Measurements from ENCODE around the gene TINAGL1. TPM values are rescaled to one million over a fixed set of nuclear protein-coding genes. Genes with fewer than 3 reads are reported as not detected.

TINAGL1 gene
- polyA plus RNA-seq, 2 donors = 16.4 to 20.0 TPM

GRCh38 chr1:31567956-31568570 lies 8.3 kb upstream of the TINAGL1 start:
- Histone ChIP-seq H3K27me3 (ENCODE audit: control insufficient read depth in 1 of 2, insufficient read depth in 2 of 2, low read length in 2 of 2) (no peaks in the 10 kb centered on the region), H3K9me3 (ENCODE audit: control insufficient read depth in 2 of 2, insufficient read depth in 1 of 2, low read depth in 1 of 2, low read length in 1 of 2) (no peaks in the 10 kb centered on the region), H3K4me1 (ENCODE audit: control insufficient read depth in 2 of 2, insufficient read depth in 2 of 2, low read length in 1 of 2) (peaks cover 2 to 5% of the 10 kb centered on the region in 2 donors), H3K27ac (ENCODE audit: low read depth in 2 of 2, low read length in 1 of 2) (no peak overlapping the region), H3K4me3 (ENCODE audit: low read depth in 1 of 2, low read length in 2 of 2) (no peak overlapping the region), H3K36me3 (ENCODE audit: control insufficient read depth in 2 of 2, insufficient read depth in 2 of 2, low read length in 1 of 2) (no peaks in the 10 kb centered on the region)
- WGBS, 2 donors = 62 to 72% methylated on average over 10 of the region's 10 CpGs

GRCh38 chr1:31568895-31569595 lies 7.3 kb upstream of the TINAGL1 start:
- Histone ChIP-seq H3K4me3 (ENCODE audit: low read depth in 1 of 2, low read length in 2 of 2) (no peak overlapping the region), H3K4me1 (ENCODE audit: control insufficient read depth in 2 of 2, insufficient read depth in 2 of 2, low read length in 1 of 2) (peaks cover 5 to 11% of the 10 kb centered on the region in 2 donors), H3K9me3 (ENCODE audit: control insufficient read depth in 2 of 2, insufficient read depth in 1 of 2, low read depth in 1 of 2, low read length in 1 of 2) (no peaks in the 10 kb centered on the region), H3K27me3 (ENCODE audit: control insufficient read depth in 1 of 2, insufficient read depth in 2 of 2, low read length in 2 of 2) (no peaks in the 10 kb centered on the region), H3K27ac (ENCODE audit: low read depth in 2 of 2, low read length in 1 of 2) (no peak overlapping the region), H3K36me3 (ENCODE audit: control insufficient read depth in 2 of 2, insufficient read depth in 2 of 2, low read length in 1 of 2) (no peaks in the 10 kb centered on the region)
- 68 to 86% methylated on average over 11 of the region's 11 CpGs for WGBS, 2 donors

DNA sequence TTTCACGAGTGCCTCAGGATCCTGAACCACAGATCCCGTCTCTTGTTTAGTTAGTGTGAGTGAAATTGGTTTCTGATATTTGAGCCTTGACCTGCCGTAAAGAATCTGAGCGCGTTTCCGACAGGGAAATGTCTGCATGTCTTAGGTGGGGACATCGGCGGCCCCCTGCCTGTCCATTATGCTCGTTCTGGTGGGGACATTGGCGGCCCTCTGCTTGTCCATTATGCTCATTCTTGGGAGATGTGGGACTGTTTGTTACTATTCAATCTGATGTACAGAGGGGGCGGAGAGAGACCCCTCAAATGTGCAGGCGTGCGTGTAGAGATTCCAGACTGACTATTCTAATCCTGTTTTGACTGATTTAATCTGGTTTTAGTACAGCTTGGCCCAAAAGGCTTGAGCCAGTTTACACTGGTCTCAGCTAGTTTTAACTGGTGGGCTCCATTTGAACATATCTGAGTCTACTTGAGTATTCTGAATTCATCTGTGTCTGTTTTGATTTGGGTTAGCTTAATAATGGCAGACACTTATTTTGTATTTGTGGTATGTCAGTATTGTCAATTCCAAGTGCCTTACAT lies 6.6 kb upstream of the TINAGL1 start:
- H3K27me3 ChIP-seq (ENCODE audit: control insufficient read depth in 1 of 2, insufficient read depth in 2 of 2, low read length in 2 of 2) = no peaks in the 10 kb centered on the region
- H3K4me3 ChIP-seq (ENCODE audit: low read depth in 1 of 2, low read length in 2 of 2) = no peak overlapping the region
- H3K9me3 ChIP-seq (ENCODE audit: control insufficient read depth in 2 of 2, insufficient read depth in 1 of 2, low read depth in 1 of 2, low read length in 1 of 2) = no peaks in the 10 kb centered on the region
- H3K36me3 ChIP-seq (ENCODE audit: control insufficient read depth in 2 of 2, insufficient read depth in 2 of 2, low read length in 1 of 2) = no peaks in the 10 kb centered on the region
- H3K27ac ChIP-seq (ENCODE audit: low read depth in 2 of 2, low read length in 1 of 2) = no peak overlapping the region
- peaks cover 5 to 15% of the 10 kb centered on the region in 2 donors for H3K4me1 ChIP-seq (ENCODE audit: control insufficient read depth in 2 of 2, insufficient read depth in 2 of 2, low read length in 1 of 2)
- WGBS, 2 donors = 85 to 87% methylated on average over 13 of the region's 13 CpGs

DNA sequence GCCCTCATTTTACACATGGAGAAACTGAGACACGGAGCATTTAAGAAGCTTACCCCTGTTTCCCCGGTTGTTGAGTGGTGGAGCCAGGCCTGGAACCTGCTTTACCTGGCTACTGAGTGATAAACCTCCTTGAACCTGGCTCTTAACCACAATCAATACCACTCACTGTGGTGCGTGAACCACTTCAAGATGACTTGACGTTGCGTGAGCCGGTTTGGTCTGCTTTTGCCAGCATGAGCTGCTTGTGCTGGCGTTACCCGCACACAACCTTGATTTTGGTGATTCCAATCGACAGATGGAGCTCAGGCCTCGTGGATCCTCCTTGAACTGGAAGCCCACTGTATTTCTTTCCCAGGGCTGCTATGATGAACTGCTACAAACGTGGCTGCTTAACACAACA lies 6.1 kb upstream of the TINAGL1 start:
- H3K36me3 ChIP-seq (ENCODE audit: control insufficient read depth in 2 of 2, insufficient read depth in 2 of 2, low read length in 1 of 2) = no peaks in the 10 kb centered on the region
- no peak overlapping the region for H3K27ac ChIP-seq (ENCODE audit: low read depth in 2 of 2, low read length in 1 of 2)
- peaks cover 5 to 19% of the 10 kb centered on the region in 2 donors for H3K4me1 ChIP-seq (ENCODE audit: control insufficient read depth in 2 of 2, insufficient read depth in 2 of 2, low read length in 1 of 2)
- no peaks in the 10 kb centered on the region for H3K9me3 ChIP-seq (ENCODE audit: control insufficient read depth in 2 of 2, insufficient read depth in 1 of 2, low read depth in 1 of 2, low read length in 1 of 2)
- H3K4me3 ChIP-seq (ENCODE audit: low read depth in 1 of 2, low read length in 2 of 2) = no peak overlapping the region
- no peaks in the 10 kb centered on the region for H3K27me3 ChIP-seq (ENCODE audit: control insufficient read depth in 1 of 2, insufficient read depth in 2 of 2, low read length in 2 of 2)
- 86 to 92% methylated on average over 11 of the region's 11 CpGs for WGBS, 2 donors

DNA sequence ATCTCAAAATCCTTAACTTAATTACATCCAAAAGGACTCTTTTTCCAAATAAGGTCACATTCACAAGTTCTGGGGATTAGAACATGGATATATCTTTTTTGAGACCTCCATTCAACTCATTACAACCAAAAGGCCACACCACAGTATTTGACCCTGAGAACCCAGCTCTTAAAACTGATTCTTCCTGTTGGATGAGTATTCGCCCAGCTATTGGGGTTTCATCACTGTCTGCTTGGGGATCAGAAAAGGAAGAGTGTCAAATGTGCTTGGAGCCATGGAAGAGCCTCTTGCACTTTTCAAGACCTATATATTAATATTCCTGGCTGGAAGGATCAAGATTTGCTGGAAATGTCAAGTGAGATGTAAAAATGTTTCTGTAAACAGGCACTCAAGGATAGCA lies 5.4 kb upstream of the TINAGL1 start:
- Histone ChIP-seq H3K27me3 (ENCODE audit: control insufficient read depth in 1 of 2, insufficient read depth in 2 of 2, low read length in 2 of 2) (no peaks in the 10 kb centered on the region), H3K9me3 (ENCODE audit: control insufficient read depth in 2 of 2, insufficient read depth in 1 of 2, low read depth in 1 of 2, low read length in 1 of 2) (no peaks in the 10 kb centered on the region), H3K36me3 (ENCODE audit: control insufficient read depth in 2 of 2, insufficient read depth in 2 of 2, low read length in 1 of 2) (no peaks in the 10 kb centered on the region), H3K4me1 (ENCODE audit: control insufficient read depth in 2 of 2, insufficient read depth in 2 of 2, low read length in 1 of 2) (peaks cover 12 to 25% of the 10 kb centered on the region in 2 donors), H3K27ac (ENCODE audit: low read depth in 2 of 2, low read length in 1 of 2) (no peak overlapping the region), H3K4me3 (ENCODE audit: low read depth in 1 of 2, low read length in 2 of 2) (no peak overlapping the region)
- 62 to 69% methylated on average over 1 of the region's 1 CpG for WGBS, 2 donors

GRCh38 chr1:31571340-31572295 lies 4.7 kb upstream of the TINAGL1 start:
- Histone ChIP-seq H3K27me3 (ENCODE audit: control insufficient read depth in 1 of 2, insufficient read depth in 2 of 2, low read length in 2 of 2) (no peaks in the 10 kb centered on the region), H3K27ac (ENCODE audit: low read depth in 2 of 2, low read length in 1 of 2) (no peak overlapping the region), H3K4me1 (ENCODE audit: control insufficient read depth in 2 of 2, insufficient read depth in 2 of 2, low read length in 1 of 2) (peaks cover 13 to 27% of the 10 kb centered on the region in 2 donors), H3K4me3 (ENCODE audit: low read depth in 1 of 2, low read length in 2 of 2) (no peak overlapping the region), H3K36me3 (ENCODE audit: control insufficient read depth in 2 of 2, insufficient read depth in 2 of 2, low read length in 1 of 2) (no peaks in the 10 kb centered on the region), H3K9me3 (ENCODE audit: control insufficient read depth in 2 of 2, insufficient read depth in 1 of 2, low read depth in 1 of 2, low read length in 1 of 2) (no peaks in the 10 kb centered on the region)
- WGBS, 2 donors = 82 to 83% methylated on average over 14 of the region's 14 CpGs

DNA sequence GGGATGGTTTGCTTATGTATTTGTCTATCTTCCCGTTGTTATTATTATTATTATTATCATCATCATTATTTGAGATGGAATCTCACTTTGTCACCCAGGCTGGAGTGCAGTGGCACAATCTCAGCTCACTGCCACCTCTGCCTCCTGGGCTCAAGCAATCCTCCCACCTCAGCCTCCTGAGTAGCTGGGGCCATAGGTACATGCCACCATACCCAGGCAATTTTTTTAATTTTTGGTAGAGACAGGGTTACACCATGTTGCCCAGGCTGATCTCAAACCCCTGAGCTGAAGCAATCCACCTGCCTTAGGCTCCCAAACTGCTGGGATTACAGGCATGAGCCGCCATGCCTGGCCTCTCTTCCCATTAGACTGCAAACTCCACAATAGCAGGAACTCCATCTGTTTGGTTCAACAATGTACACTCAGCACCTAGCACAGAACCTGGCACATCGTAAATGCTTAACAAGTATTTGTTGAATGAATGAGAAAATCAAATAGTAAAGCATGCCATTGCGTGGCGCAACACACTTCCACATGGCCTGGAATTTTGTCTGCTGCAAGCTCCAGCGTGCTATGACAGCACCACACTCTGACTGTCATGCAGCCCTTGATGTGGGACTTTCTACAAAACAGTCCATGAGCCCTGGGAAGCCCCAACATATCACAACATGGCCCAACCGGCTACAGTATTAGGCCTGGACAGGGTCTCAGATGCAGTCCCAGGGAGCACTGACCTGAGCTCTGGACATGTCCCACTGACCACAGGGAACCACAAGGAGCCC lies 3.8 kb upstream of the TINAGL1 start:
- Histone ChIP-seq H3K36me3 (ENCODE audit: control insufficient read depth in 2 of 2, insufficient read depth in 2 of 2, low read length in 1 of 2) (no peaks in the 10 kb centered on the region), H3K4me3 (ENCODE audit: low read depth in 1 of 2, low read length in 2 of 2) (no peak overlapping the region), H3K9me3 (ENCODE audit: control insufficient read depth in 2 of 2, insufficient read depth in 1 of 2, low read depth in 1 of 2, low read length in 1 of 2) (no peaks in the 10 kb centered on the region), H3K27ac (ENCODE audit: low read depth in 2 of 2, low read length in 1 of 2) (peak overlapping the region; percentile 61 to 66), H3K4me1 (ENCODE audit: control insufficient read depth in 2 of 2, insufficient read depth in 2 of 2, low read length in 1 of 2) (peaks cover 13 to 27% of the 10 kb centered on the region in 2 donors), H3K27me3 (ENCODE audit: control insufficient read depth in 1 of 2, insufficient read depth in 2 of 2, low read length in 2 of 2) (no peaks in the 10 kb centered on the region)
- WGBS, 2 donors = 51 to 60% methylated on average over 7 of the region's 7 CpGs

DNA sequence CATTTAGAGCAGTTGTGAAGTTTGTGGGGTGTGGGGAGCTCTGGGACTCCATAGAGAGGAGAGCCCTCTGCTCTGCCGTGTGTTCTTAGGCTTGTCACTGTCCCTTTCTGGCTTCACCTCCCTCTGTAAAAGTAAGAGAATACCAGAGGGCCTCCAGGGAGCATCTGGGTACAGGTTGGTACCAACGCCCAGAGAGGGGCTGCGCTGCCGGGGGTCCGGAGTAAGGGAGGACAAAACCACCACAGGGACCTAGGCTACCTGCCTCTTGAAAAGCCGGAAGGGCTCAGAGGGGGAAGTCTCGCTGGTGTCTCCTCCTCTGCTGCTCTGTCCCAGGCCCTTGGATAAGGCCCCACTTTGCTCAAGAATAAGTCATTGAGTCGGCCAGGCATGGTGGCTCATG lies 3.1 kb upstream of the TINAGL1 start:
- H3K9me3 ChIP-seq (ENCODE audit: control insufficient read depth in 2 of 2, insufficient read depth in 1 of 2, low read depth in 1 of 2, low read length in 1 of 2) = no peaks in the 10 kb centered on the region
- no peak overlapping the region for H3K4me3 ChIP-seq (ENCODE audit: low read depth in 1 of 2, low read length in 2 of 2)
- 73% methylated on average over 8 of the region's 8 CpGs for WGBS, 2 donors
- peaks cover 13 to 27% of the 10 kb centered on the region in 2 donors for H3K4me1 ChIP-seq (ENCODE audit: control insufficient read depth in 2 of 2, insufficient read depth in 2 of 2, low read length in 1 of 2)
- H3K27me3 ChIP-seq (ENCODE audit: control insufficient read depth in 1 of 2, insufficient read depth in 2 of 2, low read length in 2 of 2) = no peaks in the 10 kb centered on the region
- H3K27ac ChIP-seq (ENCODE audit: low read depth in 2 of 2, low read length in 1 of 2) = peak overlapping the region; percentile 58 to 66
- no peaks in the 10 kb centered on the region for H3K36me3 ChIP-seq (ENCODE audit: control insufficient read depth in 2 of 2, insufficient read depth in 2 of 2, low read length in 1 of 2)

Data from esophagus (tissue), 2 donors.